Bronchial epithelial cell (primary cell): Measurements from ENCODE around the gene CCL26. TPM values are rescaled to one million over a fixed set of nuclear protein-coding genes. Genes with fewer than 3 reads are reported as not detected.

Experiments used
- DNase-seq: peaks from one replicate; pipeline ENCODE4 v3.0.0-alpha.2; 2010; ENCODE audit warnings: low read depth
- FAIRE-seq: peaks from 2 replicates; lab custom pipeline; 2011; peaks lifted over from hg19 to GRCh38; lab: Jason Lieb, UNC
- H3K27me3 ChIP-seq: 2 replicates; pipeline ENCODE4 v1.5.1; 2011; ENCODE audit warnings: low read length; ENCODE audit not compliant: control insufficient read depth, insufficient read depth
- H3K36me3 ChIP-seq: 2 replicates; pipeline ENCODE4 v1.5.1; 2011; ENCODE audit warnings: low read length; ENCODE audit not compliant: control insufficient read depth, insufficient read depth
- H3K4me3 ChIP-seq: 2 replicates; pipeline ENCODE4 v1.5.1; 2011; ENCODE audit warnings: mild to moderate bottlenecking, low read depth, low read length, control low read depth
- total RNA-seq: library from RNA; depleted of rRNA; stranded (reverse); fragments of >200 nt; gene quantifications from 2 replicates; pipeline ENCODE4 v1.2.1, GENCODE V29; 2014
- TF ChIP-seq, protein P1 (sequence below): IDR thresholded peaks from 2 replicates; pipeline ENCODE4 v1.5.1; 2011; ENCODE audit warnings: mild to moderate bottlenecking, moderate library complexity, low read length, control low read depth, inconsistent platforms; ENCODE audit not compliant: insufficient read depth, severe bottlenecking

The CCL26 gene
- not detected in 2 replicates for total RNA-seq

DNA sequence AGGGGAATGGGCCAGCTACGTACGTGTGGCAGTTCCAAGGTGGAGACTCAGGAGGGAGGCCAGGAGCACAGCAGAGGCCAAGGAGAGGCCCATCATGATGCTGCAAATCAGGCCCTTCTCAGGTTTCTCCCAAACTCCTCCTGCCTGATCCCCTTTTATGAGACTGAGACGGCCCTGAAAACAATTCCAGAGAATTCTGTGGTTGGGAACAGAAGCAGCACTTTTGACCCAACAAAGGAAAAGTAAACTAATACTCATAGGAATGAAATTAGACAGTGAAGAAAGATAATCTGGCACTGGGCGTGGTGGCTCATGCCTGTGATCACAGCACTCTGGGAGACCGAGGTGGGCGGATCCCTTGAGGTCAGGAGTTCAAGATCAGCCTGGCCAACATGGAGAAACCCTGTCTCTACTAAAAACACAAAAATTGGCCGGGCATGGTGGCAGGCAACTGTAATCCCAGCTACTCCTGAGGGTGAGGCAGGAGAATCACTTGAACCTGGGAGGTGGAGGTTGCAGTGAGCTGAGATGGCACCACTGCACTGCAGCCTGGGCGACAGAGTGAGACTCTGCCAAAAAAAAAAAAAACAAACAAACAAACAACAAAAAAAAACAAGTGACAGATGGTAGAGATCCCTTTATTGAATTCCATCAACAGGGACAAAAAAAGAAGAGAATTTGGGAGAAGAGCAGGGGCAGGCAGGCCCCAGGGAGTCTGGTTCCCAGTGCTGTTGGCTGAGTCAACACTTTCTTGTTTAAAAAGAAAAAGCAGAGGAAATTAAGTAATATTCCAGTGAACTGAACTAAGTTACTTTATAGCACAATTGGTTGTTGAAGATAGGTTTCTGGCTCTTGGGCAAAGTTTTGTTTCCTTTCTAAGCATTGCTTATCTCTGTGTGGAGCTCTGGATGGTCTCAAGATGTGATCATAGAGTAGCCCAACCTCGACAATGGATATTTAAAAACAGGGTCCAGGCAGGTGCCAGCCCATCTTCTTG lies at the start of gene CCL26:
CCL26 (minus strand) TSS at position 131 of the 997 bp plus-strand sequence; CDS start at position 96, 35 bp downstream.
- FAIRE-seq (no peak), DNase-seq (peak; percentile 62)
- no peaks in the 10 kb centered on the region for H3K36me3 ChIP-seq
- H3K27me3 ChIP-seq = no peaks in the 10 kb centered on the region
- H3K4me3 ChIP-seq = no peak within 1 kb of the TSS
- TF ChIP-seq, protein P1, sequence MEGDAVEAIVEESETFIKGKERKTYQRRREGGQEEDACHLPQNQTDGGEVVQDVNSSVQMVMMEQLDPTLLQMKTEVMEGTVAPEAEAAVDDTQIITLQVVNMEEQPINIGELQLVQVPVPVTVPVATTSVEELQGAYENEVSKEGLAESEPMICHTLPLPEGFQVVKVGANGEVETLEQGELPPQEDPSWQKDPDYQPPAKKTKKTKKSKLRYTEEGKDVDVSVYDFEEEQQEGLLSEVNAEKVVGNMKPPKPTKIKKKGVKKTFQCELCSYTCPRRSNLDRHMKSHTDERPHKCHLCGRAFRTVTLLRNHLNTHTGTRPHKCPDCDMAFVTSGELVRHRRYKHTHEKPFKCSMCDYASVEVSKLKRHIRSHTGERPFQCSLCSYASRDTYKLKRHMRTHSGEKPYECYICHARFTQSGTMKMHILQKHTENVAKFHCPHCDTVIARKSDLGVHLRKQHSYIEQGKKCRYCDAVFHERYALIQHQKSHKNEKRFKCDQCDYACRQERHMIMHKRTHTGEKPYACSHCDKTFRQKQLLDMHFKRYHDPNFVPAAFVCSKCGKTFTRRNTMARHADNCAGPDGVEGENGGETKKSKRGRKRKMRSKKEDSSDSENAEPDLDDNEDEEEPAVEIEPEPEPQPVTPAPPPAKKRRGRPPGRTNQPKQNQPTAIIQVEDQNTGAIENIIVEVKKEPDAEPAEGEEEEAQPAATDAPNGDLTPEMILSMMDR = no peak

DNA sequence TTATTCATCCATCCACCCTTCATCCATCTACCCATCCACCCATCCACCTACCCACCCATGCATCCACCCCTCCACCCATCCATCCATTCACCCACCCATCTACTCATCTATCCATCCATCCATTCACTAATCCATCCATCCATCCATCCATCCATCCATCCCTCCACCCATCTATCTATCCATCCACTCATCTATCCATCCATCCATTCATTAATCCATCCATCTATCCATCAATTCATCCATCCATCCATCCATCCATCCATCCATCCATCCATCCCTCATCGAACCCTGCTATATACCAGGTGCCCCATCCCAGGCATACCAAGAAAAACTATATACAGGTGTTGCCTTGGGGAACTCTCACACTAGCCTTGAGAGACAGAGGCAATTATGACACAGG lies 48.7 kb upstream of the CCL26 start:
- no peak for DNase-seq
- Histone ChIP-seq H3K36me3 (no peaks in the 10 kb centered on the region), H3K27me3 (no peaks in the 10 kb centered on the region), H3K4me3 (no peak overlapping the region)
- TF ChIP-seq, protein P1 = no peak
- FAIRE-seq = no peak

- TF ChIP-seq, protein P1 = no peak
- no peak for DNase-seq
- no peak for FAIRE-seq
- no peaks in the 10 kb centered on the region for H3K27me3 ChIP-seq
- no peaks in the 10 kb centered on the region for H3K36me3 ChIP-seq
- H3K4me3 ChIP-seq = no peak overlapping the region
These were observed 47.7 kb upstream of the CCL26 start for GRCh38 chr7:75819711-75820110.

DNA sequence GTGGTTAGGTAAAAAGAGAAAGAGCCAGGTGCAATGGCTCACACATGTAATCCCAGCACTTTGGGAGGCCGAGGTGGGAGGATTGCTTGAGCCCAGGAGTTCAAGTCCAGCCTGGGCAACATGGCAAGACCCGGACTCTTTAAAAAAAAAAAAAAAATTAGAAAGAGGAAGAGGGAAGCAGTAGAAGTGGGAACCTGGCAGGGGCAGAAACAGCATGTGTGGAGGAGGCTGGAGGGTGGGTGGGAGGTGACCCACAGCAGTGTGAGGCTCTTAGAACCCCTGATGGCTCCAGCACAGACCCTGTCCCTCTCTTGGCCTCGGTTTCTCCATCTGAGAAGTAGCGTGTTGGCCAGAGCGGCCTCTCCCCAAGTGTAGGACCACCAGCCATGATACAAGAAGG lies 46.5 kb upstream of the CCL26 start:
- Histone ChIP-seq H3K27me3 (no peaks in the 10 kb centered on the region), H3K4me3 (no peak overlapping the region), H3K36me3 (no peaks in the 10 kb centered on the region)
- TF ChIP-seq, protein P1 = no peak
- no peak for DNase-seq
- FAIRE-seq = no peak

GRCh38 chr7:75817116-75817515 lies 45.1 kb upstream of the CCL26 start:
- Histone ChIP-seq H3K27me3 (no peaks in the 10 kb centered on the region), H3K4me3 (no peak overlapping the region), H3K36me3 (no peaks in the 10 kb centered on the region)
- TF ChIP-seq, protein P1 = no peak
- DNase-seq (no peak), FAIRE-seq (no peak)
